Measurements from ENCODE around the gene TK2. TPM values are rescaled to one million over a fixed set of nuclear protein-coding genes. Genes with fewer than 3 reads are reported as not detected.

TK2 gene
- total and polyA plus RNA-seq, 9 of the 15 experiments (the other 6 are each of a cell fraction or from before 2014, with no cell fraction given) = 1.1 to 10.2 (median 5.3) TPM

DNA sequence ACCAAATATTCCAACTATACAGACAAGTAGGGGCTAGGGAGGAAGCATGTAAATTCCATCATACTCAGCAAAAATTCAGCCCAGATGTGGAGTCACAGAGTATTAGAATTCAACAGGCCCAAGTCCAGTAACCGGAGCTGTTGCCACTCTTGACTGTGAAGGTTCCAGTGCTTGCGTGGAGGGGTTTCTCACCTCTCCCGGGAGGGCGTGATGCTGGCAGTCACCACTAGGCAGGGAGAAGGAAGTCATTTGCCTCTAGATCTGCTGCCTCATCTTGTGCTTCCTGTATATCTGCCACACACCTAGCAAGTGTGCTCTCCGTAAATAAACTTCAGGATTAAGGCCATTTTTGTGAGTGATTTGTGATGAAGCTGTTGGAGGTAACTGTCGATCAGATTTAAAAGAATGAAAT is 1.4 kb upstream of the TK2 start (continued):
- no peak for TF ChIP-seq RB1 (IDR thresholded peaks at IDR 0.05; ENCODE audit: low read depth)
- TF ChIP-seq, protein P1, sequence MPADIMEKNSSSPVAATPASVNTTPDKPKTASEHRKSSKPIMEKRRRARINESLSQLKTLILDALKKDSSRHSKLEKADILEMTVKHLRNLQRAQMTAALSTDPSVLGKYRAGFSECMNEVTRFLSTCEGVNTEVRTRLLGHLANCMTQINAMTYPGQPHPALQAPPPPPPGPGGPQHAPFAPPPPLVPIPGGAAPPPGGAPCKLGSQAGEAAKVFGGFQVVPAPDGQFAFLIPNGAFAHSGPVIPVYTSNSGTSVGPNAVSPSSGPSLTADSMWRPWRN (IDR thresholded peaks at IDR 0.05; ENCODE audit: low read depth) = no peak
- TF ChIP-seq SRSF1 (IDR thresholded peaks at IDR 0.05; ENCODE audit: low read depth, low read length) = no peak
- TF ChIP-seq ESRRA (IDR thresholded peaks at IDR 0.05; ENCODE audit: borderline replicate concordance, low read depth) = no peak
- TF ChIP-seq BRF1 (IDR thresholded peaks at IDR 0.05; ENCODE audit: borderline replicate concordance, extremely low read depth, insufficient read length) = no peak
- no peak for TF ChIP-seq TEAD2 (tag; IDR thresholded peaks at IDR 0.05)
- TF ChIP-seq ZNF217 (CRISPR knock-in tag; IDR thresholded peaks at IDR 0.05) = no peak
- no peak for TF ChIP-seq FOXA1 (IDR thresholded peaks at IDR 0.05; ENCODE audit: borderline replicate concordance)
- TF ChIP-seq TAF15 (IDR thresholded peaks at IDR 0.05; ENCODE audit: low read depth, low read length) = no peak
- TF ChIP-seq ZNF224 (CRISPR knock-in tag; IDR thresholded peaks at IDR 0.05) = no peak
- no peak for TF ChIP-seq ZNF184 (CRISPR knock-in tag; IDR thresholded peaks at IDR 0.05)
- no peak for TF ChIP-seq ZNF354B (CRISPR knock-in tag; IDR thresholded peaks at IDR 0.05)
- TF ChIP-seq, protein P2, sequence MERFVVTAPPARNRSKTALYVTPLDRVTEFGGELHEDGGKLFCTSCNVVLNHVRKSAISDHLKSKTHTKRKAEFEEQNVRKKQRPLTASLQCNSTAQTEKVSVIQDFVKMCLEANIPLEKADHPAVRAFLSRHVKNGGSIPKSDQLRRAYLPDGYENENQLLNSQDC (CRISPR knock-in tag; IDR thresholded peaks at IDR 0.05) = no peak
- TF ChIP-seq, protein P3, sequence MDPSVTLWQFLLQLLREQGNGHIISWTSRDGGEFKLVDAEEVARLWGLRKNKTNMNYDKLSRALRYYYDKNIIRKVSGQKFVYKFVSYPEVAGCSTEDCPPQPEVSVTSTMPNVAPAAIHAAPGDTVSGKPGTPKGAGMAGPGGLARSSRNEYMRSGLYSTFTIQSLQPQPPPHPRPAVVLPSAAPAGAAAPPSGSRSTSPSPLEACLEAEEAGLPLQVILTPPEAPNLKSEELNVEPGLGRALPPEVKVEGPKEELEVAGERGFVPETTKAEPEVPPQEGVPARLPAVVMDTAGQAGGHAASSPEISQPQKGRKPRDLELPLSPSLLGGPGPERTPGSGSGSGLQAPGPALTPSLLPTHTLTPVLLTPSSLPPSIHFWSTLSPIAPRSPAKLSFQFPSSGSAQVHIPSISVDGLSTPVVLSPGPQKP (CRISPR knock-in tag; IDR thresholded peaks at IDR 0.05) = no peak
- TF ChIP-seq STAT5A (IDR thresholded peaks at IDR 0.05; ENCODE audit: borderline replicate concordance, low read length) = no peak
- no peak for TF ChIP-seq TCF7L2 (IDR thresholded peaks at IDR 0.05; ENCODE audit: low read depth, low read length)
- TF ChIP-seq MAFK (IDR thresholded peaks at IDR 0.05; ENCODE audit: low read length) = peak; percentile 88
- TF ChIP-seq, protein P4, sequence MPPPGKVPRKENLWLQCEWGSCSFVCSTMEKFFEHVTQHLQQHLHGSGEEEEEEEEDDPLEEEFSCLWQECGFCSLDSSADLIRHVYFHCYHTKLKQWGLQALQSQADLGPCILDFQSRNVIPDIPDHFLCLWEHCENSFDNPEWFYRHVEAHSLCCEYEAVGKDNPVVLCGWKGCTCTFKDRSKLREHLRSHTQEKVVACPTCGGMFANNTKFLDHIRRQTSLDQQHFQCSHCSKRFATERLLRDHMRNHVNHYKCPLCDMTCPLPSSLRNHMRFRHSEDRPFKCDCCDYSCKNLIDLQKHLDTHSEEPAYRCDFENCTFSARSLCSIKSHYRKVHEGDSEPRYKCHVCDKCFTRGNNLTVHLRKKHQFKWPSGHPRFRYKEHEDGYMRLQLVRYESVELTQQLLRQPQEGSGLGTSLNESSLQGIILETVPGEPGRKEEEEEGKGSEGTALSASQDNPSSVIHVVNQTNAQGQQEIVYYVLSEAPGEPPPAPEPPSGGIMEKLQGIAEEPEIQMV (tag; conservative IDR thresholded peaks at IDR 0.05; ENCODE audit: low read depth) = no peak
- no peak for TF ChIP-seq ZNF778 (CRISPR knock-in tag; IDR thresholded peaks at IDR 0.05)
- no peak for TF ChIP-seq PRPF4 (IDR thresholded peaks at IDR 0.05; ENCODE audit: insufficient read depth, low read depth, low read length, poor library complexity, severe bottlenecking)
- TF ChIP-seq TAF9B (IDR thresholded peaks at IDR 0.05; ENCODE audit: partially characterized antibody) = no peak
- no peak for TF ChIP-seq TBL1XR1 (IDR thresholded peaks at IDR 0.05; ENCODE audit: low read length in 2 of 2)
- no peak for TF ChIP-seq CBFA2T3 (IDR thresholded peaks at IDR 0.05)
- no peak for TF ChIP-seq ZNF586 (CRISPR knock-in tag; conservative IDR thresholded peaks at IDR 0.05)
